Activated T-helper 1 cell treated with anti-CD3 and anti-CD28 coated beads, Interleukin-12 subunit alpha, Interleukin-12 subunit beta, Interleukin-2, Interleukin-4 antibody, amounts not matched to agents 30 ng/mL and 10 ng/mL and 1 ng/mL, durations not matched to agents 14 hours and 24 hours and 36 hours (primary cell): ENCODE data around the gene ZNF783. TPM values are rescaled to one million over a fixed set of nuclear protein-coding genes. Genes with fewer than 3 reads are reported as not detected.
A peak's percentile ranks its signal among the peaks of the same experiment; 100 is the strongest.
"Not testable (repeated sequence)": the region's sequence is repeated elsewhere in the genome, so short reads cannot be mapped to it uniquely, and the experiment has no call there.

Experiments
- DNase-seq: peaks from one replicate; pipeline ENCODE4 v3.0.0; 2021; ENCODE audit warnings: low spot score
- H3K27ac Mint-ChIP-seq: one replicate; pipeline ENCODE4 v1.8.0; 2021; ENCODE audit warnings: mild to moderate bottlenecking, mixed read lengths
- H3K27me3 Mint-ChIP-seq: one replicate; pipeline ENCODE4 v1.8.0; 2022; ENCODE audit warnings: mild to moderate bottlenecking, moderate library complexity, mixed read lengths; ENCODE audit not compliant: insufficient read depth
- H3K36me3 Mint-ChIP-seq: one replicate; pipeline ENCODE4 v1.8.0; 2021; ENCODE audit warnings: low read depth, mixed read lengths
- H3K4me1 Mint-ChIP-seq: one replicate; pipeline ENCODE4 v1.8.0; 2021; ENCODE audit warnings: low read depth, mixed read lengths
- H3K4me3 Mint-ChIP-seq: one replicate; pipeline ENCODE4 v1.8.0; 2021; ENCODE audit warnings: mild to moderate bottlenecking, moderate library complexity, mixed read lengths
- H3K9me3 Mint-ChIP-seq: one replicate; pipeline ENCODE4 v1.8.0; 2021; ENCODE audit warnings: mixed read lengths
- intact Hi-C: fragments of 100-400 bp; cut with micrococcal nuclease; formaldehyde crosslinking; loops from one replicate; pipeline ENCODE4 v1.15.1; 2024
- total RNA-seq: library from RNA; stranded (reverse); gene quantifications from 2 replicates; pipeline ENCODE4 v1.2.3, GENCODE V29; 2022

Gene ZNF783
- total RNA-seq, 1 donor from 2014 or later: 24.1 TPM

DNA sequence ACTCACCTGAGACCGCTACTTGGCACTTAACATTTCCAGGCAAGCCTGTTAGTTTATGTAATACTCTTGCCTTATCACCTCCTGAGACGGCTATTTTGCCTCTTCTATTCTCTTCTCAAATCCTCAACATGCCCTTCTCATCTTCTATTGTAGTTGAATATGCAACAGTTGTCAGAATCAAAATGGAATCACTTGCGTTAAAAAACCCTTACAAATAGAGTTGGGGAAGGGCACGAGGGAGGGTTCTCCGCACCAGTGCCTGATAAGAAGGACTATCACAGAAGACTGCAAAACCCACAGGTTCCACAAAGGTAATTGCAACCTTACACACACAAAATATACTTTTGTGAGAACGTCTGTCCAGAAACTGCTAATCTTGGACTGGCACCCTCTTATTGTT is 57.4 kb downstream of the ZNF783 start:
- DNase-seq: no peak
- Mint-ChIP-seq H3K36me3 (peaks cover 4% of the 10 kb centered on the region), H3K27me3 (peaks cover 9% of the 10 kb centered on the region)

DNA sequence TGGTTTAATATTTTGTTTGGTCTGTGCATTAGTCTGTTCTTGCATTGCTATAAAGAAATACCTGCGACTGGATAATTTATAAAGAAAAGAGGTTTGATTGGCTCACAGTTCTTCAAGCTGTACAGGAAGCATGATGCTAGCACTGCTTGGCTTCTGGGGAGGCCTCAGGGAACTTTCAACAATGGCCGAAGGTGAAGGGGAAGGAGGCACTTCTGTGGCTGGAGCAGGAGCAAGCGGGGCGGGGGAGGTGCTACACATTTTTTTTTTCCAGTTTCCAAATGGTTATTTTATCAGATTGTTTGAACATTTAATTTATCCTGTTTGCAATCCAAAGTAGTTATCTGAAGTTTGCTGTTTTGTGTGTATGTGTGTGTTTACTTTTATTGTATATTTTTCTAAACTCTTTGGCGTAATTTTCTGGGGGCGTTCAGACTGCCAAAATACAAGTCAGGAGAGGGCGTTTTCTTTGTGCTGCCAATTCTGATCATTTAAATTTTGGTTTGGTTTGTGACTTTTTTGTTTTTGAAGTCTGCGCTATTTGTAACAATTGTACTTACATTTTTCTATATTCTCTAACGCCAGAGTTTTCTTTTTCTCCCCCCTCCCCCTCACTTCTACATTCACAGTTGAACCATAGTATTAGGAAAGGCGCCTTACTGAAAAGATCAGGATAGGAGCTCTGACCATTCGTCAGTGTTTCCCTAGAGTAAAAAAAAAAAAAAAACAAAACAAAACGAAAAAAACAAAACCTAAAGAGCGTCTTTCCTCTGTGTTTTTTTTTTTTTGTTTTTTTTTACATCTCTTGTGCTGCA is 58.5 kb downstream of the ZNF783 start:
- Mint-ChIP-seq H3K9me3 (peaks cover 9% of the 10 kb centered on the region), H3K27ac (no peak overlapping the region), H3K27me3 (peaks cover 4% of the 10 kb centered on the region), H3K4me3 (no peak overlapping the region), H3K36me3 (peaks cover 4% of the 10 kb centered on the region), H3K4me1 (peaks cover 28% of the 10 kb centered on the region)
- no peak for DNase-seq
- intact Hi-C loops: no loop called here

More for the DNA sequence above, 57.4 kb downstream of the ZNF783 start:
- Mint-ChIP-seq H3K9me3 (peaks cover 5% of the 10 kb centered on the region), H3K4me3 (no peak overlapping the region), H3K27ac (no peak overlapping the region), H3K4me1 (peaks cover 28% of the 10 kb centered on the region)
- intact Hi-C loops: loop anchor here (10.0 kb wide), 1 partner anchor 175 kb away; the partner anchor contains the start of gene ZNF746

GRCh38 chr7:149321125-149321905 is 59.3 kb downstream of the ZNF783 start:
- Mint-ChIP-seq H3K27ac (peak overlapping the region; percentile 45), H3K4me1 (peaks cover 28% of the 10 kb centered on the region), H3K4me3 (peak overlapping the region; percentile 47)
- H3K9me3 Mint-ChIP-seq, H3K27me3 Mint-ChIP-seq, H3K36me3 Mint-ChIP-seq, intact Hi-C loops, DNase-seq: not testable (repeated sequence)

- peaks cover 28% of the 10 kb centered on the region for H3K4me1 Mint-ChIP-seq
- peak overlapping the region; percentile 47 for H3K4me3 Mint-ChIP-seq
- H3K9me3 Mint-ChIP-seq: peaks cover 9% of the 10 kb centered on the region
- intact Hi-C loops: loop anchor here (1.0 kb wide), 1 partner anchor 37 kb away; no protein-coding TSS in a partner anchor
- peaks cover 2% of the 10 kb centered on the region for H3K27me3 Mint-ChIP-seq
- no peak for DNase-seq
- peaks cover 4% of the 10 kb centered on the region for H3K36me3 Mint-ChIP-seq
- H3K27ac Mint-ChIP-seq: peak overlapping the region; percentile 62
These were observed 60.1 kb downstream of the ZNF783 start for GRCh38 chr7:149321978-149322541.

DNA sequence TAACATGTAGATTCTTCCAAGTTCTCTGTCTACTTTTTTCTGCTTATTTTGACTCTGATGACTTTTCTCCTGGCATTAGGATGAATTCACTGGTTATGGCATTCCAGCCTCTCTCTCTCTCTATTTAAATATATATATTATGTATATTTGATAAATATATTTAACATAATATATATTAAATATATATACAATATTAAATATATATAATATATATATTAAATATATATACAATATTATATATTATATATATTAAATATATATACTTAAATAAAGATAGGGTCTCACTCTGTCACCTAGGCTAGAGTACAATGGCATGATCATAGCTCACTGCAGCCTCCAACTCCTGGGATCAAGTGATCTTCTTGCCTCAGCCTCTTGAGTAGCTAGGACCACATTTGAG is 60.7 kb downstream of the ZNF783 start:
- Mint-ChIP-seq H3K27me3 (peaks cover 2% of the 10 kb centered on the region), H3K4me3 (no peak overlapping the region), H3K27ac (no peak overlapping the region), H3K36me3 (peaks cover 4% of the 10 kb centered on the region), H3K9me3 (peaks cover 9% of the 10 kb centered on the region), H3K4me1 (peaks cover 28% of the 10 kb centered on the region)
- intact Hi-C loops: loop anchor here (1.0 kb wide), 1 partner anchor 37 kb away; no protein-coding TSS in a partner anchor
- no peak for DNase-seq

DNA sequence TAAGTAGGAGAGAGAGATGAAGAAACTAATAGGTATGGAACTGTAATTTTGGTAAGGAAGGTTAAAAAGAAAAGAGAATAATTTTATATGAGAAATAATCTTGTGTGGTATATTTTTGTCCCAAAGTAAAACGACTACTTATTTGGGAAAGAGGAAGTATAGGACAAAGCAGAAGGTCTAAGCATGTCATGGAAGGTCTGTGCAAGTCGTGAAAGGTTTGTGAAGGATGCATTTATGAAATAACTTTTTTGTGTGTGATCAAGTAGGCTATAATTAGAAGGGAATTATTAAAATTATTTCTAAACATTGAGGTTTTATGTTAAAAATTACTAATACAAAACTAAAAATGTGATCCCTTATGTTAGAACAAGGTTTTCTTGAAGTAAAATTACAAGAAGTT is 63.3 kb downstream of the ZNF783 start:
- peaks cover 9% of the 10 kb centered on the region for H3K9me3 Mint-ChIP-seq
- no peak overlapping the region for H3K4me3 Mint-ChIP-seq
- peaks cover 24% of the 10 kb centered on the region for H3K4me1 Mint-ChIP-seq
- H3K36me3 Mint-ChIP-seq: peaks cover 4% of the 10 kb centered on the region
- no peak overlapping the region for H3K27ac Mint-ChIP-seq
- DNase-seq: no peak
- peaks cover 2% of the 10 kb centered on the region for H3K27me3 Mint-ChIP-seq
- intact Hi-C loops: no loop called here

DNA sequence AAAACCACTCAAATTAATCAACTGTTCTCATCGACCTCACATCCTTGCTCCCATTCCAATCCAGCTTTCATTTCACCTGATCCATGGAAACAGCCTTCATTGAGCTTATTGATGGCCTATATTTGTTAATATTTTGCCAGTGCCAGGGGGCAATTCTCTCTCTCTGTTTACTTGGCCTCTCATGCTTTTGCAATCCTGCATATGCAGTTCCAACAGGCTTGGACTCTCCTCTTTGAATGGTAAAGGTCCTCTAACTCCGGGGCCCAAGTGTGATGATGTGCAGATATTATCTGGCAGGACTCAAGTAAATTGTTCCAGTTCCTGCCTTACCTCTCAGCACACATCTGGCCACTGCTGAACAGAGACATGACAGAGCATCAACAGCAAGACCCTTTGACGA is 67.3 kb downstream of the ZNF783 start:
- Mint-ChIP-seq H3K4me1 (no peaks in the 10 kb centered on the region), H3K27me3 (no peaks in the 10 kb centered on the region), H3K36me3 (no peaks in the 10 kb centered on the region), H3K27ac (no peak overlapping the region), H3K4me3 (no peak overlapping the region), H3K9me3 (peaks cover 8% of the 10 kb centered on the region)
- no peak for DNase-seq
- intact Hi-C loops: no loop called here

DNA sequence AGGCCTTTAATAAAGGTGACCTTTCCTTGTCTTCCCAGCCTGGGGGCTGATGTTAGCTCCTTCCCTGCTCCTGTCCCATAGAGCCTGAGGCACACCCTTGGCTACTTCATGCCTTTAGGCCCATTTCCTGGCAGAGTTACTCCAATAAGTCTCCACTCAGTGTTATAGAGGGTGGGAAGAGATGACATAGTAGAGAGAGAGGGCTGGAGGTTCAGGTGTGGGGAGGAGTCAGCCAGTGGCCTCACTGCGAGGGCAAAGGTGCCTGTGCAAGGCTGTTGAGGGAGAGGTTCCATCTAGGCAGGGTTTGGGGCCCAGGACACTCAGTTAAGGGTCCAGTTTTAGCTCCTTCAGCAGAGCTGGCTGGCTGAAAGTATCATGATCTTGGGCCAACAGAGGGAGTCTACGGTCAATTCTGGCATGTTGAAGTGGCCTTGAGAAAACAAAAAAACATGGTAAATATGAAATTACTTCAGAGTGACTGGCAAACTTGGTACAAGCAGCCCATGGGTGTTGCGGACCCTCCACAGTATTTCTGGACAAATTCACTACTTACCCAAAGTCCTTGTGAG is 67.9 kb downstream of the ZNF783 start:
- no peak for DNase-seq
- peaks cover 8% of the 10 kb centered on the region for H3K9me3 Mint-ChIP-seq
- no peak overlapping the region for H3K27ac Mint-ChIP-seq
- intact Hi-C loops: no loop called here
- H3K4me3 Mint-ChIP-seq: no peak overlapping the region
- H3K27me3 Mint-ChIP-seq: peaks cover 2% of the 10 kb centered on the region
- H3K36me3 Mint-ChIP-seq: no peaks in the 10 kb centered on the region
- no peaks in the 10 kb centered on the region for H3K4me1 Mint-ChIP-seq

GRCh38 chr7:149330914-149331567 is 69.0 kb downstream of the ZNF783 start:
- H3K27me3 Mint-ChIP-seq: peaks cover 2% of the 10 kb centered on the region
- H3K36me3 Mint-ChIP-seq: no peaks in the 10 kb centered on the region
- H3K4me1 Mint-ChIP-seq: no peaks in the 10 kb centered on the region
- no peak for DNase-seq
- H3K27ac Mint-ChIP-seq: no peak overlapping the region
- peaks cover 3% of the 10 kb centered on the region for H3K9me3 Mint-ChIP-seq
- intact Hi-C loops: no loop called here
- no peak overlapping the region for H3K4me3 Mint-ChIP-seq

DNA sequence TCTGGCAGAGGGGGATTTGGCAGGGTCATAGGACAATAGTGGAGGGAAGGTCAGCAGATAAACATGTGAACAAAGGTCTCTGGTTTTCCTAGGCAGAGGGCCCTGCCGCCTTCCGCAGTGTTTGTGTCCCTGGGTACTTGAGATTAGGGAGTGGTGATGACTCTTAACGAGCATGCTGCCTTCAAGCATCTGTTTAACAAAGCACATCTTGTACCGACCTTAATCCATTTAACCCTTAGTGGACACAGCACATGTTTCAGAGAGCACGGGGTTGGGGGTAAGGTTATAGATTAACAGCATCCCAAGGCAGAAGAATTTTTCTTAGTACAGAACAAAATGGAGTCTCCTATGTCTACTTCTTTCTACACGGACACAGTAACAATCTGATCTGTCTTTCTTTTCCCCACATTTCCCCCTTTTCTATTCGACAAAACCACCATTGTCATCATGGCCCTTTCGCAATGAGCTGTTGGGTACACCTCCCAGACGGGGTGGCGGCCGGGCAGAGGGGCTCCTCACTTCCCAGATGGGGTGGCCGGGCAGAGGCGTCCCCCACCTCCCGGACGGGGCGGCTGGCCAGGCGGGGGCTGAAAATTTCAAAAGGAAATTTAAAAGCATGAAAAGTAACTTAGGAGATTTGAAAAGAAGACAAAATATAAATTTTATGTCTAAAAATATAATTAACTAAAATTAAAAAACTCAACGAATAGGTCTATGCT is 70.8 kb downstream of the ZNF783 start:
- intact Hi-C loops: not testable (repeated sequence)

DNA sequence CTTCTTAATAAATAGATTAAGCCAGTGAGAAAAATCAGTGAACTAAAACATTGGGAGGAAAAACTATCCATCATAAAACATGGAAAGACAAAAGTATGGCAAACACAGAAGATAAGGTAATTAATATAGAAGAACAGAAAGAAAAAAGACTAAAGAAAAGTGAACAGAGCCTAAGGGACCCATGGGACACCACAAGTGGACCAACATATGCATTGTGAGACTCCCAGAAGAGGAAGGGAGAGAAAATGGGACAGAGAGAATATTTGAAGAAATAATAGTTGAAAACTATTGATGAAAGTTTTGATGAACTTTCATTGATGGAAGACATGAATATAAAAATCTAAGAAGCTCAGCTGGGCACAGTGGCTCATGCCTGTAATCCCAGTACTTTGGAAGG is 71.3 kb downstream of the ZNF783 start:
- Mint-ChIP-seq H3K36me3 (no peaks in the 10 kb centered on the region), H3K9me3 (peaks cover 3% of the 10 kb centered on the region), H3K27me3 (peaks cover 2% of the 10 kb centered on the region), H3K4me1 (no peaks in the 10 kb centered on the region), H3K27ac (no peak overlapping the region), H3K4me3 (no peak overlapping the region)
- DNase-seq: no peak
- intact Hi-C loops: no loop called here

More for the DNA sequence above, 70.8 kb downstream of the ZNF783 start:
- H3K27ac Mint-ChIP-seq, DNase-seq, H3K27me3 Mint-ChIP-seq, H3K4me3 Mint-ChIP-seq, H3K36me3 Mint-ChIP-seq, H3K9me3 Mint-ChIP-seq, H3K4me1 Mint-ChIP-seq: not testable (repeated sequence)

GRCh38 chr7:149334219-149334618 is 72.2 kb downstream of the ZNF783 start:
- H3K4me3 Mint-ChIP-seq: no peak overlapping the region

More at GRCh38 chr7:149334219-149334618, 72.2 kb downstream of the ZNF783 start:
- peaks cover 3% of the 10 kb centered on the region for H3K9me3 Mint-ChIP-seq
- DNase-seq: no peak
- H3K36me3 Mint-ChIP-seq: no peaks in the 10 kb centered on the region
- H3K4me1 Mint-ChIP-seq: no peaks in the 10 kb centered on the region
- no peak overlapping the region for H3K27ac Mint-ChIP-seq
- intact Hi-C loops: no loop called here
- peaks cover 2% of the 10 kb centered on the region for H3K27me3 Mint-ChIP-seq
